CD1c-positive myeloid dendritic cell (primary cell): Measurements from ENCODE around the gene KIR3DL3.
"Not testable (repeated sequence)": the region's sequence is repeated elsewhere in the genome, so short reads cannot be mapped to it uniquely, and the experiment has no call there.

Experiments
- DNase-seq: peaks from one replicate; pipeline ENCODE4 v3.0.0-alpha.2; 2016; ENCODE audit errors: extremely low spot score

KIR3DL3 gene

DNA sequence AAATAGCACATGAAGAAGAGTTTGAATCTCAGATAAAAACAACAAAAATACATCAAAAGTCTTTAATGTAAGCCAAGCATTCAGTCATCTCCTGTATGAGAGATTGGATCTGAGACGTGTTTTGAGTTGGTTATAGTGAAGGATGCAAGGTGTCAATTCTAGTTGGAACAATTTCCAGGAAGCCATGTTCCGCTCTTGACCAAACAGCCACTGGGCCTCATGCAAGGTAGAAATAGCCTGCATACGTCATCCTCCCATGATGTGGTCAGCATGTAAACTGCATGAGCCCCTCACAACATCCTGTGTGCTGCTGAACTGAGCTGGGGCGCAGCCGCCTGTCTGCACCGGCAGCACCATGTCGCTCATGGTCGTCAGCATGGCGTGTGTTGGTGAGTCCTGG lies at the start of gene KIR3DL3:
Gene KIR3DL3, plus strand, starts transcription at position 301 of the 400 bp plus-strand sequence. Its CDS starts 55 bp downstream, at position 356.
- DNase-seq = no peak

GRCh38 chr19:54676210-54676834 lies 47.9 kb upstream of the KIR3DL3 start:
- DNase-seq = peak; percentile 76

DNA sequence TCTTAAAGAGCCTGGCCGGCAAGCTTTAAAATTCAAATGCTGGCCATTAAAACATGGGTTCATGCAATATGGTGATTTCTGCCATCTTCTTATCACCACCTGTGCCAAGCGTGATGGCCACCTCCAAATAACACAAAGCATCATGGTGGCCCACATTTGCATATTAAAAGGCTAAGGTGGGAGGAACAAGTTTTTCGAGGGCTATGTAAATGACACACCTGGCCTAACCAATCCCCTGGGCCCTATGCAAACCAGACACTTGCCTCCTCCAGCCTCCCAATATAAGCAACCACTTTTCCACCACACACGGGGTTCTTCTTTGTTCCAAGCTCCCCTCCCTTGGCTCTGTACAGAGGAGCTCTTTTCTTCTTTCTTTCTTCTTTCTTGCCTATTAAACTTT lies 47.0 kb upstream of the KIR3DL3 start:
- no peak for DNase-seq

DNA sequence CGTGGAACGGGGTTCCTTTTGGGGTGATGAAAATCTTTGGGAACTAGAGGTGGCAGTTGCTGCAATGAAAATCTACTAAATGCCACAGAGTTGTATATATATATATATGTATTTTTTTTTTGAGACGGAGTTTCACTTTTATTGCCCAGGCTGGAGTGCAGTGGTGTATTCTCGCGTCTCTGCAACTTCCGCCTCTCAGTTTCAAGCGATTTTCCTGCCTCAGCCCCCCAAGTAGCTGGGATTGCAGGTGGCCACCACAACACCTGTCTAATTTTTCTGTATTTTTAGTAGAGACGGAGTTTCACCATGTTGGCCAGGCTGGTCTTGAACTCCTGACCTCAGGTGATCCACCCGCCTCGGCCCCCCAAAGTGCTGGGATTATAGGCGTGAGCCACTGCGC lies 42.6 kb upstream of the KIR3DL3 start:
- not testable (repeated sequence) for DNase-seq

DNA sequence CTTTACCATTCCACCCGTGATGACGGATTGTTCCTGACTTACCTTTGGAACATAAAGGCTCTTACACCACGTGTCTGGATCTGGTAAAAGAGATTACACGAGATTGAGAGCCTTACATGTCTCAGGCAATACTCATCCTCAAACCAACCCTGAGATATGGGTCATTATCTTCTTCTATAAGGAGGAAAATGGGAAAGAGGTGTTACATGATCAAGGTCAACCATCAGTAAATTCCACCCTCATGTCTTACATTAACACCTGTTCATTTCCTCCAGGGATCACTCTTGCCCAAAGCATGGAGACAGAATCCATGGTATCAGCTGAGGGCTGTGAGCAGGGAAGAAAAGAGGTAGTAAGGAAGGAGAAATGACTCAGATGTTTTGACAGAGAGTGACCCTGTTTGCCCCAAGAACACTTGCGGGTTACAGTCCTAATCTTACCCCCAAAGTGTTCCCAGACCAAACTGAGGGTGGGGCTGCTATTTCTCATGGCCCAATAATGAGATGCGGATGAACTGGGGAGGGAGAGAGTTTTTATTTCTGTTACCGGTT lies 41.9 kb upstream of the KIR3DL3 start:
- DNase-seq = no peak

GRCh38 chr19:54684527-54684926 lies 39.7 kb upstream of the KIR3DL3 start:
- DNase-seq = peak; percentile 81

- DNase-seq = peak; percentile 43
Observed at GRCh38 chr19:54691582-54692297, 32.5 kb upstream of the KIR3DL3 start.

GRCh38 chr19:54692298-54692615 lies 32.0 kb upstream of the KIR3DL3 start:
- no peak for DNase-seq

- no peak for DNase-seq
Observed at GRCh38 chr19:54694648-54695047, 29.6 kb upstream of the KIR3DL3 start.

GRCh38 chr19:54696117-54696548 lies 28.1 kb upstream of the KIR3DL3 start:
- no peak for DNase-seq

- DNase-seq = no peak
Observed at GRCh38 chr19:54696766-54697165, 27.5 kb upstream of the KIR3DL3 start.

DNA sequence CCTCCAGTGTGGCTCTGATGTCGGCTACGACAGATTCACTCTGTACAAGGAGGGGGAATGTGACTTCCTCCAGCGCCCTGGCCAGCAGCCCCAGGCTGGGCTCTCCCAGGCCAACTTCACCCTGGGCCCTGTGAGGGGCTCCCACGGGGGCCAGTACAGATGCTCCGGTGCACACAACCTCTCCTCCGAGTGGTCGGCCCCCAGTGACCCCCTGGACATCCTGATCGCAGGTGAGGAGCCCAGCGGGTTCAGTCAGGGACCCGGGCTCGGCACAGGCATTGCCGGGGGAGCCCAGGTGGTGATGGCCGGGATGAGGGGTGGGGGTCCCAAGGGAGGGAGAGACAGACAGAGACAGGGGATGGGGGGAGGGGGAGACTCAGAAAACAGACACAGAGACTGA lies 26.5 kb upstream of the KIR3DL3 start:
- not testable (repeated sequence) for DNase-seq

DNA sequence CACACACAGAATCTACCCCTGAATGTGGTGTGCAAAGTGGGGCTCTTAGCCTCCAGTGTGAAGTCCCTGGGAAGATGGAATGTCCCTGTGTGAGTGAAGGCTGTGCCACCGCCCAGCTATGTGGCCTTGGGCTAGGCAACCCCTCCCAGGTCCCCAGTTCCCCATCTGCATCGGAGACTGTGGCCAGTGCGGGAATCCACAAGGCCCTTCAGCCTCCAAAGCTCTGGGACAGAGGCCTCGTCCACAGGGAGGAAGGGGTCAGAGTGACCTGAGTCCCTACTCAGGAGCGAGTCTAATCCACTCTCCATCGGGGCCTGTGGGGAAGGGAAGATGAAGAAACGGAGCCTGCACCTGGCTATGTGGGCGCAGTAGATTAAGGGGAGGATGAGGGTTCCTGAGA lies 19.3 kb upstream of the KIR3DL3 start:
- DNase-seq = no peak

DNA sequence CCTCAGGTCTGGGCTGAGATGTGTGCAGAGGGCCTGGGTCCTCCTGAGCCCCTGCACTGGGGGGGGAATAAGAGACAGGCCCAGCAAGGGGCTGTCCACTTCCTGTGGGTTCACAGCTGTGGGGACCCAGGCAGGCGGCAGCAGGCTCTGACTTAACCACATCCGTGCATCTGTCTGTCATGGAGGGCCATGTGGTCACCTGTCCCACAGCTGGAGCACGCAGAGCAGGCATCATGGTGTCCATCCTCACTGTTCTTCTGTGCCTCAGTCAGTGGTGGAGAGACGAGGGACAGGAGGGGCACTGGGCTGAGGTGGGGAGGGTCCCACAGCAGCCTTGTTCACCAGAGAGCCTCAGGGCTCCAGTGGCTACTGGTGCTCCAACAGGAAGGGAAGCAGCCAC lies 16.3 kb upstream of the KIR3DL3 start:
- no peak for DNase-seq

DNA sequence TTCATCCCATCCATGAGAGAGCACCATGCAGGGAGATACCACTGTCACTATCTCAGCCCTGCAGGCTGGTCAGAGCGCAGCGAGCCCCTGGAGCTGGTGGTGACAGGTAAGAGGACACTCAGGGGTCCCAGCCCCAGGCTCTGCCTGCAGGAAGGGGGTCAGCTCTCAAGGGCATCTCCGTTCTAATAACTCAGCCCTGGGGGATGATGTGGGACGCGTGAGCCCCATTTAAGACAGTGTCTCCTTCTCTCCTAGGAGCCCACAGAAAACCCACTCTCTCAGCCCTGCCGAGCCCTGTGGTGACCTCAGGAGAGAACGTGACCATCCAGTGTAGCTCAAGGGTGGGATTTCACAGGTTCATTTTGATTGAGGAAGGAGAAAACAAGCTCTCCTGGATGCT lies 15.5 kb upstream of the KIR3DL3 start:
- DNase-seq = no peak

GRCh38 chr19:54709212-54709948 lies 14.9 kb upstream of the KIR3DL3 start:
- no peak for DNase-seq

DNA sequence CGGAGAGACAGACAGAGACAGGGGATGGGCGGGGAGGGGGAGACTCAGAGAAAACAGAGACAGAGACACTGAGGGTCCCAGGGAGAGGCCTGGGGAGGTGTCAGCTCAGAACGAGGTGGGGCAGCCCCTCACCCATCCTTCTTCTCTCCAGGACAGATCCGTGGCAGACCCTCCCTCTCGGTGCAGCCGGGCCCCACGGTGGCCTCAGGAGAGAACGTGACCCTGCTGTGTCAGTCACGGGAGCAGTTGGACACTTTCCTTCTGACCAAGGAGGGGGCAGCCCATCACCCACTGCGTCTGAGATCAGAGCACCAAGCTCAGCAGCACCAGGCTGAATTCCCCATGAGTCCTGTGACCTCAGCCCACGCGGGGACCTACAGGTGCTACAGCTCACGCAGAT lies 14.3 kb upstream of the KIR3DL3 start:
- DNase-seq = not testable (repeated sequence)

DNA sequence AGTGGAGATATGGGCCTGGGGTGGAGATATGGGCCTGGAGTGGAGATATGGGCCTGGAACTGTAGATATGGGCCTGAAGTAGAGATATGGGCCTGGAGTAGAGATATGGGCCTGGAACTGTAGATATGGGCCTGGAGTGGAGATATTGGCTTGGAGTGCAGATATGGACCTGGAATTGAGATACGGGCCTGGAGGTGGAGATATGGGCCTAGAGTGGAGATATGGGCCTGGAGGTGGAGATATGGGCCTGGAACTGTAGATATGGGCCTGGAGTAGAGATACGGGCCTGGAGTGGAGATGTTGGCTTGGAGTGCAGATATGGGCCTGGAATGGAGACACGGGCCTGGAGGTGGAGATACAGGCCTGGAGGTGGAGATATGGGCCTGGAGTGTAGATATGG lies 402 bp downstream of the KIR3DL3 start:
- no peak for DNase-seq

DNA sequence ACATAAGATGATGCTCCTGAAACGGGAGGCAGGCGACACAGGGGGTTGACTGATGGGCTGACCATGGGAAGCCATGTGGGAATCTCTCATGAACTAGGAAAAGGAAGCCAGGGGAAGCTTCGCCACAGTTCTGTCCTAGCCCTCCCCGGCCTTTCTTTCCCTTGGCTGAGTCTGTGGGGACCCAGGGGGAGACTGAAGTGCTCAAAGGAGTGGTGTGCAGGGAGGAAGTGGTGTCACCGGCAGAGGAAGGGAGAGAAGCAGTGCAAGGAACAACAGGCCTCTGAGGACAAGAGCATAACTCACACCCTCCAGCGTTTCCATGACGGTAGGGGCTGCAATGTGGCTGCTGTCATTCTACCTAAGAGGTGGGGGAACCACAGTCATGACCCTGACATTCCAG lies 1.1 kb downstream of the KIR3DL3 start:
- no peak for DNase-seq

DNA sequence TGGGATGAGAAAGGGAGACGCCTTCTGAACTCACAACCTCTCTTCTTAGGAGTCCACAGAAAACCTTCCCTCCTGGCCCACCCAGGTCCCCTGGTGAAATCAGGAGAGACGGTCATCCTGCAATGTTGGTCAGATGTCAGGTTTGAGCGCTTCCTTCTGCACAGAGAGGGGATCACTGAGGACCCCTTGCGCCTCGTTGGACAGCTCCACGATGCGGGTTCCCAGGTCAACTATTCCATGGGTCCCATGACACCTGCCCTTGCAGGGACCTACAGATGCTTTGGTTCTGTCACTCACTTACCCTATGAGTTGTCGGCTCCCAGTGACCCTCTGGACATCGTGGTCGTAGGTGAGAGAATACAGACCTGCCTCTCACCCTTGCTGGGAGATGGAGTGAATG lies 3.3 kb downstream of the KIR3DL3 start:
- no peak for DNase-seq

DNA sequence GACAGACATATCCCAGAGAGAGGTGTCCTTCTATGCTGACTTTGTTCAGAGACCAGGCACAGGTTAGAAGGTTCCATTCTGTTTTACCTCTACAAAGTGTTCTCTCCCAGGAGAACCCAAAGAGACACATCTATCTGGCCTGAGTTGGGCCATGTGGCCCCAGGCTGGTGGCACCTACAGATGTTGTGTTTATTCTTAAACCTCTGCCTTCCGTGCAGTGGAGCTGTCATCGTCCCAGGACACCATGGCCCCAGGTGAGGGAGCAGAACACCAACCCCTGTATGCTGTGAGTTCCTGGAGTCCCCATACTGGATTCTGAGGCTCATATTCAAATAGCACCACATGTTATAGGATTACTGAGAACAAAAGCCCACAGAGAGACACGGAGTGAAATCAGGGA lies 3.9 kb downstream of the KIR3DL3 start:
- DNase-seq = no peak

- DNase-seq = no peak
Observed at GRCh38 chr19:54729416-54730188, 5.4 kb downstream of the KIR3DL3 start.
